K562 (cell line): ENCODE measurements around the gene PIK3CB. TPM values are rescaled to one million over a fixed set of nuclear protein-coding genes. Genes with fewer than 3 reads are reported as not detected.

Experiments
- ATAC-seq: fragments of 200-7000 bp; cut with Tn5 transposase; 3 replicates; pipeline ENCODE4 v1.9.1; 2020; ENCODE audit warnings: moderate library complexity
- BruUV-seq: library from RNA; stranded (reverse); fragments of 400-500 nt; replicated peaks from 2 replicates; lab custom pipeline; 2021; lab: Mats Ljungman, UMichigan
- CTCF ChIA-PET: fragments of 300-600 bp; formaldehyde crosslinking; extraction: SDS; loops from one replicate; lab custom pipeline; 2021; ENCODE audit warnings: low intra/inter-chr PET ratio; lab: Yijun Ruan, JAX
- POLR2A ChIA-PET: fragments of 300-600, 350-650 bp; sonication (Branson Sonifier 250); formaldehyde crosslinking; extraction: SDS; loops from one replicate; lab custom pipeline; 2021; ENCODE audit warnings: antibody characterized with exemption, inconsistent platforms; lab: Yijun Ruan, JAX
- DNase-seq, 4 experiments: peaks; one replicate each; pipeline versions ENCODE4 v3.0.0 to v3.0.0-alpha.2; 2011 to 2018; ENCODE audit warnings: low spot score in 3 of 4, mixed read lengths in 3 of 4; ENCODE audit errors: extremely low read depth in 1 of 4
- FAIRE-seq: peaks from 2 replicates; lab custom pipeline; 2011; peaks lifted over from hg19 to GRCh38; lab: Jason Lieb, UNC
- H2AFZ ChIP-seq: 2 replicates; pipeline ENCODE4 v1.6.0; 2011; ENCODE audit warnings: low read depth, low read length, control low read depth, inconsistent platforms
- H3K27ac ChIP-seq: fragments of 200-600 bp; 3 replicates; pipeline ENCODE4 v1.8.0; 2011; ENCODE audit warnings: low read depth, mild to moderate bottlenecking, control low read depth, inconsistent platforms, low read length, moderate library complexity, mixed read lengths; ENCODE audit errors: extremely low read depth
- H3K27me3 ChIP-seq, 2 experiments: fragments of 300-600 bp in 1 of 2; 2 replicates in 1 of 2; 3 replicates in 1 of 2; pipeline versions ENCODE4 v1.6.0 to v1.8.0; 2011; ENCODE audit warnings: inconsistent platforms in 2 of 2, low read length in 2 of 2, mild to moderate bottlenecking in 1 of 2, mixed read lengths in 1 of 2, moderate library complexity in 1 of 2; ENCODE audit not compliant: control insufficient read depth in 2 of 2, insufficient read depth in 2 of 2
- H3K36me3 ChIP-seq: fragments of 300-600 bp; 3 replicates; pipeline ENCODE4 v1.8.0; 2011; ENCODE audit warnings: mild to moderate bottlenecking, low read length, inconsistent platforms; ENCODE audit not compliant: control insufficient read depth, insufficient read depth
- H3K4me1 ChIP-seq, 2 experiments: fragments of 200-600 bp in 1 of 2; replicated peaks in 1 of 2; 2 replicates in 1 of 2; 3 replicates in 1 of 2; pipeline versions ENCODE4 v1.5.1 to v1.8.0; 2011; ENCODE audit warnings: inconsistent platforms in 2 of 2, low read length in 2 of 2, mild to moderate bottlenecking in 1 of 2, mixed read lengths in 1 of 2, moderate library complexity in 1 of 2; ENCODE audit not compliant: control insufficient read depth in 2 of 2, insufficient read depth in 2 of 2
- H3K4me2 ChIP-seq: 2 replicates; pipeline ENCODE4 v1.6.1; 2011; ENCODE audit warnings: low read length, control low read depth, inconsistent platforms, mixed read lengths; ENCODE audit not compliant: insufficient read depth
- H3K4me3 ChIP-seq: fragments of 200-600 bp; sonication (generic), shearing (Covaris generic); 2 replicates; pipeline ENCODE4 v1.5.1; 2016; ENCODE audit warnings: control low read depth, inconsistent platforms
- H3K79me2 ChIP-seq: fragments of 200-600 bp; 3 replicates; pipeline ENCODE4 v1.8.0; 2011; ENCODE audit warnings: low read length, inconsistent platforms; ENCODE audit not compliant: control insufficient read depth, insufficient read depth
- H3K9ac ChIP-seq, 2 experiments: 2 replicates each; pipeline versions ENCODE4 v1.6.0 to v1.6.1; 2011; ENCODE audit warnings: low read depth in 2 of 2, low read length in 2 of 2, control low read depth in 1 of 2, inconsistent platforms in 1 of 2, mild to moderate bottlenecking in 1 of 2, mixed read lengths in 1 of 2; ENCODE audit not compliant: insufficient read depth in 1 of 2
- H3K9me1 ChIP-seq: one replicate; pipeline ENCODE4 v1.6.0; 2011; ENCODE audit warnings: inconsistent platforms, mild to moderate bottlenecking, low read length, moderate library complexity; ENCODE audit not compliant: control insufficient read depth, insufficient read depth
- H3K9me3 ChIP-seq: replicated peaks from 2 replicates; pipeline ENCODE4 v1.5.1; 2011; ENCODE audit warnings: low read depth, low read length, inconsistent platforms; ENCODE audit not compliant: control insufficient read depth, insufficient read depth
- H4K20me1 ChIP-seq: replicated peaks from 2 replicates; pipeline ENCODE4 v1.6.1; 2011; ENCODE audit warnings: low read length, inconsistent platforms, mixed read lengths; ENCODE audit not compliant: control insufficient read depth, insufficient read depth
- ARNT ChIP-seq, 2 experiments: fragments of 450-650 bp; IDR thresholded peaks; 2 replicates each; pipeline ENCODE4 v1.6.1; 2016; ENCODE audit warnings: mild to moderate bottlenecking in 1 of 2
- BRD4 ChIP-seq: fragments of 200-600 bp; sonication (generic); IDR thresholded peaks from 2 replicates; pipeline ENCODE4 v1.6.1; 2017; ENCODE audit warnings: inconsistent platforms
- COPS2 ChIP-seq: fragments of 450-650 bp; conservative IDR thresholded peaks from 2 replicates; pipeline ENCODE4 v1.6.1; 2016; ENCODE audit warnings: mild to moderate bottlenecking, moderate library complexity
- ESRRB ChIP-seq: fragments of 250-450 bp; sonication (Bioruptor Pico); IDR thresholded peaks from 2 replicates; pipeline ENCODE4 v1.5.0; 2020; ENCODE audit warnings: mild to moderate bottlenecking, moderate library complexity, borderline replicate concordance
- HDAC6 ChIP-seq: IDR thresholded peaks from 2 replicates; pipeline ENCODE4 v1.6.1; 2012; ENCODE audit warnings: low read depth, mild to moderate bottlenecking, control low read depth, inconsistent platforms, low read length, moderate library complexity
- HNRNPUL1 ChIP-seq: fragments of 200-400 bp; formaldehyde crosslinking; IDR thresholded peaks from 2 replicates; pipeline ENCODE4 v1.6.1; 2017; ENCODE audit warnings: low read length
- MAFK ChIP-seq: IDR thresholded peaks from 2 replicates; pipeline ENCODE4 v1.6.1; 2011; ENCODE audit warnings: low read length, improper control_type of control experiment
- MAZ ChIP-seq, 2 experiments: fragments of 450-650 bp in 1 of 2; sonication (generic) in 1 of 2; formaldehyde crosslinking; IDR thresholded peaks in 1 of 2; conservative IDR thresholded peaks in 1 of 2; 2 replicates each; pipeline versions ENCODE4 v1.4.0 to v1.5.0; 2020; ENCODE audit warnings: mild to moderate bottlenecking in 1 of 2, missing genetic modification reagents in 1 of 2
- SLC30A9 ChIP-seq: fragments of 250-450 bp; sonication (Bioruptor Pico); IDR thresholded peaks from 2 replicates; pipeline ENCODE4 v1.8.0; 2022; ENCODE audit warnings: mild to moderate bottlenecking, moderate library complexity
- SNRNP70 ChIP-seq: fragments of 200-400 bp; formaldehyde crosslinking; optimal IDR thresholded peaks from 2 replicates; pipeline ENCODE3; 2017; ENCODE audit warnings: low read depth, low read length
- SP1 ChIP-seq: sonication (generic); formaldehyde crosslinking; IDR thresholded peaks from 2 replicates; pipeline ENCODE4 v1.8.1; 2022; ENCODE audit warnings: mild to moderate bottlenecking, missing genetic modification reagents
- TSC22D4 ChIP-seq: fragments of 450-650 bp; IDR thresholded peaks from 2 replicates; pipeline ENCODE4 v1.6.1; 2016; ENCODE audit warnings: missing genetic modification characterization, missing biosample characterization, control low read depth
- ZNF24 ChIP-seq: fragments of 450-650 bp; IDR thresholded peaks from 2 replicates; pipeline ENCODE4 v1.6.1; 2016
- WGBS: fragments of 100-300 bp; shearing (Covaris generic); methylation state at CpG from one replicate; pipeline ENCODE4 v1.1.6; 2016; ENCODE audit warnings: low coverage, mixed read lengths; ENCODE audit not compliant: insufficient coverage; ENCODE audit errors: missing lambda C conversion rate; 5-methylcytosine and 5-hydroxymethylcytosine counted together
- in situ Hi-C: fragments of 300-500 bp; cut with MboI; formaldehyde crosslinking; loops from 4 replicates; pipeline ENCODE4 v1.15.0; 2018; ENCODE audit warnings: inconsistent platforms, mixed read lengths
- intact Hi-C: fragments of 100-400 bp; cut with micrococcal nuclease; formaldehyde crosslinking; loops from 2 replicates; pipeline ENCODE4 v1.14.2; 2022
- polyA plus RNA-seq, 8 experiments: library from polyadenylated mRNA; depleted of rRNA in 4 of 8; stranded (reverse) in 5 of 8; unstranded in 3 of 8; fragments of >200 nt; fragmentation: Nextera tagmentation in 2 of 8; fragmentation: Illumina TruSeq in 1 of 8; extraction: Ambion mirVana in 2 of 8; extraction: Trizol in 1 of 8; gene quantifications; 2 replicates each; pipeline versions ENCODE4 v1.2.1 to v1.2.3, GENCODE V29; 2011 to 2014; ENCODE audit warnings: inconsistent platforms in 1 of 8, missing spikeins in 1 of 8
- total RNA-seq, 7 experiments: library from RNA; depleted of rRNA in 6 of 7; stranded (reverse); fragments of >200 nt in 6 of 7; fragmentation: Illumina TruSeq in 2 of 7; extraction: Trizol in 2 of 7; gene quantifications; 2 replicates each; pipeline versions ENCODE4 v1.2.1 to v1.2.3, GENCODE V29; 2011 to 2021; ENCODE audit warnings: low replicate concordance in 1 of 7
- TF ChIP-seq, protein P1 (sequence below): fragments of 250-450 bp; sonication (Bioruptor Pico); IDR thresholded peaks from 2 replicates; pipeline ENCODE4 v1.8.0; 2021; ENCODE audit warnings: borderline replicate concordance, mild to moderate bottlenecking, moderate library complexity; ENCODE audit not compliant: poor library complexity, severe bottlenecking
- TF ChIP-seq, protein P2 (sequence below): fragments of 250-450 bp; sonication (Bioruptor Pico); IDR thresholded peaks from 2 replicates; pipeline ENCODE4 v1.4.0; 2020; ENCODE audit warnings: mild to moderate bottlenecking, moderate library complexity
- TF ChIP-seq, protein P3 (sequence below): fragments of 250-450 bp; sonication (Bioruptor Pico); IDR thresholded peaks from 2 replicates; pipeline ENCODE4 v1.8.0; 2021; ENCODE audit warnings: mild to moderate bottlenecking, moderate library complexity

The PIK3CB gene
- total and polyA plus RNA-seq, 9 of the 15 experiments (the other 6 are each of a cell fraction or from before 2014, with no cell fraction given) = 15.3 to 62.6 (median 28.3) TPM

- DNase-seq (no peak), ATAC-seq (no peak), FAIRE-seq (no peak)
- no peak overlapping the region for H3K9ac ChIP-seq
- H2AFZ ChIP-seq = no peak overlapping the region
- CTCF ChIA-PET = no interaction called here
- in situ Hi-C loops (no loop called here), intact Hi-C loops (no loop called here)
- no peaks in the 10 kb centered on the region for H3K9me1 ChIP-seq
- H4K20me1 ChIP-seq = no peaks in the 10 kb centered on the region
- H3K4me2 ChIP-seq = no peak overlapping the region
- POLR2A ChIA-PET = interaction anchor here (0.7 kb wide), 1 partner anchor 11 kb away, joined by 5 read pairs; no protein-coding TSS in a partner anchor
- peaks cover 0 to 8% of the 10 kb centered on the region in 2 experiments; a peak in 1 of 5 replicates for H3K4me1 ChIP-seq
- H3K4me3 ChIP-seq = no peak overlapping the region
- TF ChIP-seq HDAC6 (no peak), MAZ (CRISPR knock-in tag; conservative IDR thresholded peaks at IDR 0.05 in 1 of 2, IDR thresholded peaks at IDR 0.05 in 1 of 2) (no peak), MAFK (no peak), SP1 (CRISPR knock-in tag) (no peak), ZNF24 (no peak), COPS2 (no peak), ESRRB (CRISPR knock-in tag) (no peak), BRD4 (no peak), ARNT (IDR thresholded peaks at IDR 0.05) (no peak), HNRNPUL1 (no peak), SNRNP70 (no peak), SLC30A9 (CRISPR knock-in tag) (no peak), TSC22D4 (tag) (no peak)
- TF ChIP-seq, protein P1, sequence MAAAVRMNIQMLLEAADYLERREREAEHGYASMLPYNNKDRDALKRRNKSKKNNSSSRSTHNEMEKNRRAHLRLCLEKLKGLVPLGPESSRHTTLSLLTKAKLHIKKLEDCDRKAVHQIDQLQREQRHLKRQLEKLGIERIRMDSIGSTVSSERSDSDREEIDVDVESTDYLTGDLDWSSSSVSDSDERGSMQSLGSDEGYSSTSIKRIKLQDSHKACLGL (CRISPR knock-in tag) = no peak
- TF ChIP-seq, protein P2, sequence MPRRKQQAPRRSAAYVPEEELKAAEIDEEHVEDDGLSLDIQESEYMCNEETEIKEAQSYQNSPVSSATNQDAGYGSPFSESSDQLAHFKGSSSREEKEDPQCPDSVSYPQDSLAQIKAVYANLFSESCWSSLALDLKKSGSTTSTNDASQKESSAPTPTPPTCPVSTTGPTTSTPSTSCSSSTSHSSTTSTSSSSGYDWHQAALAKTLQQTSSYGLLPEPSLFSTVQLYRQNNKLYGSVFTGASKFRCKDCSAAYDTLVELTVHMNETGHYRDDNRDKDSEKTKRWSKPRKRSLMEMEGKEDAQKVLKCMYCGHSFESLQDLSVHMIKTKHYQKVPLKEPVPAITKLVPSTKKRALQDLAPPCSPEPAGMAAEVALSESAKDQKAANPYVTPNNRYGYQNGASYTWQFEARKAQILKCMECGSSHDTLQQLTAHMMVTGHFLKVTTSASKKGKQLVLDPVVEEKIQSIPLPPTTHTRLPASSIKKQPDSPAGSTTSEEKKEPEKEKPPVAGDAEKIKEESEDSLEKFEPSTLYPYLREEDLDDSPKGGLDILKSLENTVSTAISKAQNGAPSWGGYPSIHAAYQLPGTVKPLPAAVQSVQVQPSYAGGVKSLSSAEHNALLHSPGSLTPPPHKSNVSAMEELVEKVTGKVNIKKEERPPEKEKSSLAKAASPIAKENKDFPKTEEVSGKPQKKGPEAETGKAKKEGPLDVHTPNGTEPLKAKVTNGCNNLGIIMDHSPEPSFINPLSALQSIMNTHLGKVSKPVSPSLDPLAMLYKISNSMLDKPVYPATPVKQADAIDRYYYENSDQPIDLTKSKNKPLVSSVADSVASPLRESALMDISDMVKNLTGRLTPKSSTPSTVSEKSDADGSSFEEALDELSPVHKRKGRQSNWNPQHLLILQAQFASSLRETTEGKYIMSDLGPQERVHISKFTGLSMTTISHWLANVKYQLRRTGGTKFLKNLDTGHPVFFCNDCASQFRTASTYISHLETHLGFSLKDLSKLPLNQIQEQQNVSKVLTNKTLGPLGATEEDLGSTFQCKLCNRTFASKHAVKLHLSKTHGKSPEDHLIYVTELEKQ (CRISPR knock-in tag) = no peak
- TF ChIP-seq, protein P3, sequence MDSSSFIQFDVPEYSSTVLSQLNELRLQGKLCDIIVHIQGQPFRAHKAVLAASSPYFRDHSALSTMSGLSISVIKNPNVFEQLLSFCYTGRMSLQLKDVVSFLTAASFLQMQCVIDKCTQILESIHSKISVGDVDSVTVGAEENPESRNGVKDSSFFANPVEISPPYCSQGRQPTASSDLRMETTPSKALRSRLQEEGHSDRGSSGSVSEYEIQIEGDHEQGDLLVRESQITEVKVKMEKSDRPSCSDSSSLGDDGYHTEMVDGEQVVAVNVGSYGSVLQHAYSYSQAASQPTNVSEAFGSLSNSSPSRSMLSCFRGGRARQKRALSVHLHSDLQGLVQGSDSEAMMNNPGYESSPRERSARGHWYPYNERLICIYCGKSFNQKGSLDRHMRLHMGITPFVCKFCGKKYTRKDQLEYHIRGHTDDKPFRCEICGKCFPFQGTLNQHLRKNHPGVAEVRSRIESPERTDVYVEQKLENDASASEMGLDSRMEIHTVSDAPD = no peak
- WGBS = 68% methylated on average over 2 of the region's 2 CpGs
- H3K27ac ChIP-seq = no peak overlapping the region
- H3K79me2 ChIP-seq = peaks cover 33% of the 10 kb centered on the region
- peaks cover 69% of the 10 kb centered on the region for H3K36me3 ChIP-seq
- BruUV-seq = no TSS peak
- no peaks in the 10 kb centered on the region; the same call in 1 of the 2 replicates for H3K9me3 ChIP-seq
- H3K27me3 ChIP-seq = no peaks in the 10 kb centered on the region
These were observed 86.5 kb downstream of the PIK3CB start for GRCh38 chr3:138748190-138748589.
